SK-N-MC (cell line): ENCODE results near the gene NR1H3.

Experiments used
- EZH2 ChIP-seq: fragments of 200-600 bp; sonication (generic); IDR thresholded peaks from one replicate; pipeline ENCODE4 v1.6.1; 2017; ENCODE audit warnings: antibody characterized with exemption
- POLR2AphosphoS5 ChIP-seq: IDR thresholded peaks from 2 replicates; pipeline ENCODE4 v1.6.1; 2012; ENCODE audit warnings: mild to moderate bottlenecking, low read depth, low read length, borderline replicate concordance

GRCh38 chr11:47271328-47271727 is 13.5 kb downstream of the NR1H3 start:
- TF ChIP-seq POLR2AphosphoS5 (no peak), EZH2 (no peak)
